Left ventricle myocardium inferior (tissue), 1 donor: ENCODE results near the gene TBPL2. TPM values are rescaled to one million over a fixed set of nuclear protein-coding genes. Genes with fewer than 3 reads are reported as not detected.

Source experiments
- DNase-seq: peaks from one replicate; pipeline ENCODE4 v3.0.0-alpha.2; 2020
- H3K27ac ChIP-seq: fragments of 200-600 bp; replicated peaks from 2 replicates; pipeline ENCODE4 v1.8.0; 2021
- H3K27me3 ChIP-seq: fragments of 200-600 bp; 2 replicates; pipeline ENCODE4 v1.8.0; 2021; ENCODE audit warnings: low read depth
- H3K36me3 ChIP-seq: fragments of 200-600 bp; 2 replicates; pipeline ENCODE4 v1.8.0; 2021
- H3K4me1 ChIP-seq: fragments of 200-600 bp; 2 replicates; pipeline ENCODE4 v1.8.0; 2021
- H3K4me3 ChIP-seq: fragments of 200-600 bp; 2 replicates; pipeline ENCODE4 v1.8.0; 2021; ENCODE audit warnings: mild to moderate bottlenecking, moderate library complexity
- H3K9me3 ChIP-seq: fragments of 200-600 bp; replicated peaks from 2 replicates; pipeline ENCODE4 v1.8.0; 2021
- intact Hi-C: fragments of 100-400 bp; cut with micrococcal nuclease; formaldehyde crosslinking; loops from one replicate; pipeline ENCODE4 v1.11.0; 2022
- total RNA-seq: library from RNA; stranded (reverse); fragmentation: NEBNext Ultra II Directional; extraction: Animal tissue kit (Norgen Biotek cat#: 25700); gene quantifications from one replicate; pipeline ENCODE4 v1.2.1, GENCODE V29; 2021
- TF ChIP-seq, protein P1 (sequence below): fragments of 200-600 bp; IDR thresholded peaks from 2 replicates; pipeline ENCODE4 v1.8.0; 2021; ENCODE audit warnings: antibody characterized with exemption, mild to moderate bottlenecking, borderline replicate concordance
- donor health status: DM: no; HTN: yes; CAD: no; lungs with severe emphysema.

Gene TBPL2
- total RNA-seq, 1 donor from 2014 or later: not detected

DNA sequence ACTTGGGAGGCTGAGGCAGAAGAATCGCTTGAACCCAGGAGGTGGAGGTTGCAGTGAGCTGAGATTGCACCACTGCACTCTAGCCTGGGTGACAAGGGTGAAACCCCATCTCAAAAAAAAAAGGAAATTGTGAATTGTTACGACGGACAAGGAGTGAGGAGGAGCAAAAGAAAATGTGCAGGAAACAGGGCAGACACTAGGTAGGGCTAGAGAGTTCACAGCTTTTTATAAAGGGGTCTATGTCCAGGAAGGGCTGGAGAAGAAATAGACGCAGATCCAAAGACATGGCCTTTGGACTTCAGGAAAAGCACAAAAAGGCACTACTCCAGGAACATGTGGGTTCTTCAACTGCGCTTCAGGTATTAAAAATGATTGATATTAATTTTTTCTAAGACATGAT lies 63.2 kb downstream of the TBPL2 start:
- peaks cover 7% of the 10 kb centered on the region for H3K4me1 ChIP-seq
- no peaks in the 10 kb centered on the region for H3K27me3 ChIP-seq
- TF ChIP-seq, protein P1, sequence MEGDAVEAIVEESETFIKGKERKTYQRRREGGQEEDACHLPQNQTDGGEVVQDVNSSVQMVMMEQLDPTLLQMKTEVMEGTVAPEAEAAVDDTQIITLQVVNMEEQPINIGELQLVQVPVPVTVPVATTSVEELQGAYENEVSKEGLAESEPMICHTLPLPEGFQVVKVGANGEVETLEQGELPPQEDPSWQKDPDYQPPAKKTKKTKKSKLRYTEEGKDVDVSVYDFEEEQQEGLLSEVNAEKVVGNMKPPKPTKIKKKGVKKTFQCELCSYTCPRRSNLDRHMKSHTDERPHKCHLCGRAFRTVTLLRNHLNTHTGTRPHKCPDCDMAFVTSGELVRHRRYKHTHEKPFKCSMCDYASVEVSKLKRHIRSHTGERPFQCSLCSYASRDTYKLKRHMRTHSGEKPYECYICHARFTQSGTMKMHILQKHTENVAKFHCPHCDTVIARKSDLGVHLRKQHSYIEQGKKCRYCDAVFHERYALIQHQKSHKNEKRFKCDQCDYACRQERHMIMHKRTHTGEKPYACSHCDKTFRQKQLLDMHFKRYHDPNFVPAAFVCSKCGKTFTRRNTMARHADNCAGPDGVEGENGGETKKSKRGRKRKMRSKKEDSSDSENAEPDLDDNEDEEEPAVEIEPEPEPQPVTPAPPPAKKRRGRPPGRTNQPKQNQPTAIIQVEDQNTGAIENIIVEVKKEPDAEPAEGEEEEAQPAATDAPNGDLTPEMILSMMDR: no peak
- no peak for DNase-seq
- intact Hi-C loops: no loop called here
- H3K4me3 ChIP-seq: no peak overlapping the region
- H3K36me3 ChIP-seq: peaks cover 72% of the 10 kb centered on the region
- H3K9me3 ChIP-seq: no peaks in the 10 kb centered on the region
- no peak overlapping the region for H3K27ac ChIP-seq

DNA sequence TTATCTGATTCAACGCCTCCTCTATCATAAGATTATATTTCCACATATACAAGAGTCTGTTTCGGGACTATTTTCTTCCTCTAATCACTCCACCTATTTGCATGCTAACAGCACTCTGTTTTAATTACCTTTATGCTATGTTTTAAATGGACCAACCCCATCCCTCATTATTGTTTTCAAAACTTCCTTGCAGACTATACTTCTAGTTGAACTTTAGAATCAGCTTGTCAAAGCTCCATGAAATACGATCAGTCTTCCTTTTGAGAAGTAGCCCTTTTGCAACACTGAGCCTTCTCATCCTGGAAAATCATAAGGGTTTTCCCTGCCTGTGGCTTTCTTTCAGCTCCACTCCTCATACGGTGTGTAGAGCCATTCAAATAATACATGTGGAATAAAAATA lies 65.6 kb downstream of the TBPL2 start:
- no peak for DNase-seq
- Histone ChIP-seq H3K27ac (no peak overlapping the region), H3K36me3 (peaks cover 52% of the 10 kb centered on the region), H3K4me1 (peaks cover 3% of the 10 kb centered on the region), H3K27me3 (no peaks in the 10 kb centered on the region), H3K4me3 (no peak overlapping the region), H3K9me3 (no peaks in the 10 kb centered on the region)
- intact Hi-C loops: no loop called here
- TF ChIP-seq, protein P1: no peak

DNA sequence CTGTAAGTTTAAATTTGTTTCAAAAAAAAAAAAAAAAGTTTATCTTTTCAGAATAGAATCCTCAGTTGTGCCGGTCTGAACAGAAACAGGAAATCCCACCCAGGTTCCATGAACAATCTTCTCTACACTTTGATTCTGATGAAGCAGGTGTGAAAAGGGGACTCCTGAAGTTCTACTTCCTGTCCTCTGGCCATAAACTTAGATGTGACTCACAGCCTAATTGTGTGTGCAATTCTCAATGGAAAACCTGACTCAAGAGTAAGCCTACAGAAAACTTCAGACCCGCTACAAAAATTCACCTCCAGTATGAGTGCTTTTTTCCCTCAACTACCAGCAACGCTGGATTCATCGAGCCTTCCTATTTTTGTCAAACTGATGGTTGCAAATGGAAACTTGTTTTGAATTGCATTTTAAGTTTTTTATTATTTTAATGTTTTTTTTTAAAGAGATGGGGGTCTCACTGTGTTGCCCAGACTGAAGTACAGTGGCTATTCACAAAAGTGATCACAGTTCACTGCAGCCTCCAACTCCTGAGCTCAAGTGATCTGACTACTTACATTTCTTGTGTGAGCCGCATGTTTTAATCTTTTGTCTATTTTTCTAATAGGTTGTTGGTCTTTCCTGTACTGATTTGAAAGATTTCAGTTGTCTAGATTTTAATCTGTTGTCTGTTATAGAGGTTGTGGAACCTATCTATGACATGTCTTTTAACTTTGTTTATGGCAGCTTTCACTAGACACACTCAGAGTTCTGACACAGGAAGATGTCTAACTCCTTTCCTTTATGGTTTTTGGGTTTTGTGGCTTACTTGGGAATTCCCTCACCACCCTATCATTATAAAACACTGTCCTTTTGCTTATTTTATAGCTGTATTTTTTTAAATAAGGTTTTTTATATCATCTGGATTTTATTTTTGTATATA lies 66.4 kb downstream of the TBPL2 start:
- intact Hi-C loops: no loop called here
- H3K9me3 ChIP-seq: no peaks in the 10 kb centered on the region
- no peak overlapping the region for H3K4me3 ChIP-seq
- H3K27ac ChIP-seq: no peak overlapping the region
- no peak for DNase-seq
- TF ChIP-seq, protein P1: no peak
- peaks cover 52% of the 10 kb centered on the region for H3K36me3 ChIP-seq
- peaks cover 3% of the 10 kb centered on the region for H3K4me1 ChIP-seq
- H3K27me3 ChIP-seq: no peaks in the 10 kb centered on the region

DNA sequence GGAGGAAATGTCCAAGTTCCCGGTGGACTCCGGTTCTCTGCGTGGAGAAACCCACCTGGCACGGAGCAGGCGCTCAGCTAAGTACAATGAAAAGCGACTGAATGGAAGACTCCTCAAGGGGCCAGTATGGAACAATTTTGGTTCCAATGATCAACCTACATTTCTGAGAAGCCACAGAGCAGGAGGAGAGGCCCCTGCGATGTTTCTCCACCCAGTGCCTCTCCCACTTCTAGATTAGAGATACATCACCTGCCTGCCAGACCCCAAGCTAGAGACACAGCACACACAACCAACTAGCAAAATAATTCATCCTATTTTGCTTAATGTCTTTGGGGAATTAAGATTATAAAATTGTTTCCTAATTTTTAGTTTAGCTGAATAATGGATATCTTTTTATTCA lies 67.6 kb downstream of the TBPL2 start:
- DNase-seq: no peak
- H3K4me3 ChIP-seq: no peak overlapping the region
- no peak overlapping the region for H3K27ac ChIP-seq
- H3K4me1 ChIP-seq: peaks cover 3% of the 10 kb centered on the region
- intact Hi-C loops: no loop called here
- H3K9me3 ChIP-seq: no peaks in the 10 kb centered on the region
- TF ChIP-seq, protein P1: no peak
- H3K27me3 ChIP-seq: no peaks in the 10 kb centered on the region
- H3K36me3 ChIP-seq: peaks cover 52% of the 10 kb centered on the region

DNA sequence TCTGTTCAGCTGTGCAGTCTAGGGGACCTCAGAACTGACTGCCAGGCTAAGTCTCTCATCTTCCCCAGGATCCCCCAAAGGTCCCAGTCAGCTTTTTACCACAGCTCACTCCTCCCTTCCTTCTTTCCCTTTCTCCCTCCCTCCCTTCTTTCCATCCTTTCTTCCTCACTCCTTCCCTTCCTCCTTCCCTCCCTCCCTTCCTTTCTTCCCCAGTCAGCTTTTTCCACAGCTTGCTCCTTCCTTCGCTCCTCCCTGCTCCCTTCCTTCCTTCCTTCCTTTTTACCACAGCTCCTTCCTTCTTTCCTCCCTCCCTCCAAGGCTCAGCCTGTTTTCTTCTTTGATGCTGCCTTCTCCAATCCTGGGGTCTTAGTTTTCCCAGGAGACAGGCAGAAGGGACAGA lies 68.0 kb downstream of the TBPL2 start:
- no peak overlapping the region for H3K4me3 ChIP-seq
- peaks cover 52% of the 10 kb centered on the region for H3K36me3 ChIP-seq
- intact Hi-C loops: no loop called here
- TF ChIP-seq, protein P1: no peak
- no peaks in the 10 kb centered on the region for H3K27me3 ChIP-seq
- H3K27ac ChIP-seq: no peak overlapping the region
- H3K4me1 ChIP-seq: peaks cover 3% of the 10 kb centered on the region
- DNase-seq: no peak
- no peaks in the 10 kb centered on the region for H3K9me3 ChIP-seq
